Activated CD4-positive, alpha-beta T cell treated with anti-CD3 and anti-CD28 coated beads, Interleukin-2, amount 50 U/mL, for 16 hours (primary cell): ENCODE measurements around the gene HNRNPA3.
"Not testable (repeated sequence)": the region's sequence is repeated elsewhere in the genome, so short reads cannot be mapped to it uniquely, and the experiment has no call there.

Experiments used
- DNase-seq: peaks from one replicate; pipeline ENCODE4 v3.0.0-alpha.2; 2020

HNRNPA3 gene

GRCh38 chr2:177188482-177189469, 23.8 kb upstream of the HNRNPA3 start:
- no peak for DNase-seq

- DNase-seq, result no peak
Observed at GRCh38 chr2:177190941-177191340, 21.7 kb upstream of the HNRNPA3 start.

GRCh38 chr2:177192788-177193187, 19.8 kb upstream of the HNRNPA3 start:
- DNase-seq, result no peak

- DNase-seq, result peak; percentile 37
Observed at GRCh38 chr2:177193240-177193639, 19.4 kb upstream of the HNRNPA3 start.

- DNase-seq, result no peak
Observed at GRCh38 chr2:177195194-177195593, 17.4 kb upstream of the HNRNPA3 start.

- DNase-seq, result not testable (repeated sequence)
Observed at GRCh38 chr2:177200419-177200818, 12.2 kb upstream of the HNRNPA3 start.

GRCh38 chr2:177201919-177202346, 10.7 kb upstream of the HNRNPA3 start:
- no peak for DNase-seq

GRCh38 chr2:177204417-177204816, 8.2 kb upstream of the HNRNPA3 start:
- no peak for DNase-seq

GRCh38 chr2:177207101-177207500, 5.5 kb upstream of the HNRNPA3 start:
- peak; percentile 51 for DNase-seq

- no peak for DNase-seq
Observed at GRCh38 chr2:177211169-177211568, 1.4 kb upstream of the HNRNPA3 start.

- no peak for DNase-seq
Observed at GRCh38 chr2:177211576-177212105, 953 bp upstream of the HNRNPA3 start.

- peak; percentile 95 for DNase-seq
Observed at GRCh38 chr2:177212891-177213856, 580 bp downstream of the HNRNPA3 start.

- DNase-seq, result no peak
Observed at GRCh38 chr2:177217247-177217843, 4.8 kb downstream of the HNRNPA3 start.

- DNase-seq, result not testable (repeated sequence)
Observed at GRCh38 chr2:177219787-177220186, 7.2 kb downstream of the HNRNPA3 start.

- DNase-seq, result no peak
Observed at GRCh38 chr2:177221534-177221933, 8.9 kb downstream of the HNRNPA3 start.

GRCh38 chr2:177221970-177222369, 9.4 kb downstream of the HNRNPA3 start:
- DNase-seq, result no peak

GRCh38 chr2:177223436-177223835, 10.8 kb downstream of the HNRNPA3 start:
- not testable (repeated sequence) for DNase-seq

- DNase-seq, result no peak
Observed at GRCh38 chr2:177225965-177226360, 13.4 kb downstream of the HNRNPA3 start.

GRCh38 chr2:177229442-177230242, 17.0 kb downstream of the HNRNPA3 start:
- no peak for DNase-seq

GRCh38 chr2:177231270-177231669, 18.7 kb downstream of the HNRNPA3 start:
- DNase-seq, result no peak

- DNase-seq, result no peak
Observed at GRCh38 chr2:177232098-177232704, 19.6 kb downstream of the HNRNPA3 start.
